OCI-LY3 (cell line): Measurements from ENCODE around the gene GPATCH8.

ENCODE experiments used
- EZH2phosphoT487 ChIP-seq: fragments of 200-600 bp; shearing (Covaris generic); IDR thresholded peaks from 2 replicates; pipeline ENCODE4 v1.6.1; 2018; ENCODE audit warnings: antibody characterized with exemption, mixed run types, low read depth
- TF ChIP-seq, protein P1 (sequence below): fragments of 200-600, 300-600 bp; sonication (generic); IDR thresholded peaks from 2 replicates; pipeline ENCODE4 v1.5.1; 2014; ENCODE audit warnings: antibody characterized with exemption, low read length, low read depth

DNA sequence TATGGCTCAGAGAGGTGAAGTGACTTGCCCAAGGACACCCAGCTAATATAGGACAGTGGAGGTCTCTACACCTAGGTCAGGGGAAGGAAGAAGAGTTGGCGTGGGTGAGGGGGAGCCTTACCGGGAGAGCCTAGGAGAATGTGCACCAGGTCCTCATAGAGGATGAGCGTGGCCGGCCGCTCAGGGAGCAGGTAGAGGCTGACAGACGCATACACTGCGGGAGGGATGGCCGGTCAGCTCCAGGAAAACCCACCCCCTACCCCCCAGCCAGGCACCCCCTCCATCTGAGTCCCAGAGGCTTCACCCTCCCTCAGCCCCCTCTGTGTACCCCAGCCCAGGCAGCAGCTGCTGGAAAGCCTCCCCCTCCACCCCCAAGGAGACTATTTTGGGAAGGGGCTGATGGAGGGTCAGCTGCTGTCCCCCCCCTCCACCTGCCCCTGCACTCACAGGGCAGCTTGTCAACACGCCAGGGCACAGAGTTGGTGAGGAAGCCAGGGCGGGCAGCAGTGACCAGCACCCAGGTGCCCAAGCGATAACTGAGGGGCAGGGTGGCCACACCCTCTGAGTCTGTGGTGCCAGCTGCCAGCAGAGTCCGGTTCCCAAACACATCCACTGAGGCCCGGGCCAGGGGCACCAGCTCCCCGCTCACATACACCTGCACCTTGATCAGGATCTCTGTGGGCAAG is 143.6 kb downstream of the GPATCH8 start:
- TF ChIP-seq, protein P1, sequence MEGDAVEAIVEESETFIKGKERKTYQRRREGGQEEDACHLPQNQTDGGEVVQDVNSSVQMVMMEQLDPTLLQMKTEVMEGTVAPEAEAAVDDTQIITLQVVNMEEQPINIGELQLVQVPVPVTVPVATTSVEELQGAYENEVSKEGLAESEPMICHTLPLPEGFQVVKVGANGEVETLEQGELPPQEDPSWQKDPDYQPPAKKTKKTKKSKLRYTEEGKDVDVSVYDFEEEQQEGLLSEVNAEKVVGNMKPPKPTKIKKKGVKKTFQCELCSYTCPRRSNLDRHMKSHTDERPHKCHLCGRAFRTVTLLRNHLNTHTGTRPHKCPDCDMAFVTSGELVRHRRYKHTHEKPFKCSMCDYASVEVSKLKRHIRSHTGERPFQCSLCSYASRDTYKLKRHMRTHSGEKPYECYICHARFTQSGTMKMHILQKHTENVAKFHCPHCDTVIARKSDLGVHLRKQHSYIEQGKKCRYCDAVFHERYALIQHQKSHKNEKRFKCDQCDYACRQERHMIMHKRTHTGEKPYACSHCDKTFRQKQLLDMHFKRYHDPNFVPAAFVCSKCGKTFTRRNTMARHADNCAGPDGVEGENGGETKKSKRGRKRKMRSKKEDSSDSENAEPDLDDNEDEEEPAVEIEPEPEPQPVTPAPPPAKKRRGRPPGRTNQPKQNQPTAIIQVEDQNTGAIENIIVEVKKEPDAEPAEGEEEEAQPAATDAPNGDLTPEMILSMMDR, result no peak
- TF ChIP-seq EZH2phosphoT487, result no peak
